GM20000 (cell line): Measurements from ENCODE around the gene MEIOB.
"Not testable (repeated sequence)": the region's sequence is repeated elsewhere in the genome, so short reads cannot be mapped to it uniquely, and the experiment has no call there.

ENCODE experiments used
- DNase-seq: peaks from one replicate; pipeline ENCODE4 v3.0.0; 2012; ENCODE audit warnings: low spot score
- TF ChIP-seq, protein P1 (sequence below): IDR thresholded peaks from 2 replicates; pipeline ENCODE4 v1.5.1; 2012; ENCODE audit warnings: mild to moderate bottlenecking, control low read depth; ENCODE audit errors: extremely low read depth, missing control alignments

MEIOB gene

DNA sequence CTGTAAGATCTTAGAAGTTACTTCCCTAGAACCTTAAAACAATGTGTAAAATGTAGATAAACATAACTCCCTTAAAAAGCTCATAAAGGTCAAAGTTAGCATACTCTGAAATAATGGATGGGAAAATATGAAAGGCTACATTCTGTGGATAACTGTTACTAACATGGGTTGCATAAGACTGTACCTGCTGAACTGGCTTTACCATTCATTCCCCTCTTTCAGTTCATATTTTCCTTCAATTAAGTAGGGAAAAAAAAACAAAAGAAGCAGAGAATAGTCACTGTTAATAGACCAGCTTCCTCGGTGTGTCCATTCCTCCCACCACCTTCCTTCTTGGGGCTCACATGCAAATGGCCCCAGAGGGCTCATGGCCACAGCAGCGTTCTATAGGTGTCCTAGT is 7.5 kb upstream of the MEIOB start:
- TF ChIP-seq, protein P1, sequence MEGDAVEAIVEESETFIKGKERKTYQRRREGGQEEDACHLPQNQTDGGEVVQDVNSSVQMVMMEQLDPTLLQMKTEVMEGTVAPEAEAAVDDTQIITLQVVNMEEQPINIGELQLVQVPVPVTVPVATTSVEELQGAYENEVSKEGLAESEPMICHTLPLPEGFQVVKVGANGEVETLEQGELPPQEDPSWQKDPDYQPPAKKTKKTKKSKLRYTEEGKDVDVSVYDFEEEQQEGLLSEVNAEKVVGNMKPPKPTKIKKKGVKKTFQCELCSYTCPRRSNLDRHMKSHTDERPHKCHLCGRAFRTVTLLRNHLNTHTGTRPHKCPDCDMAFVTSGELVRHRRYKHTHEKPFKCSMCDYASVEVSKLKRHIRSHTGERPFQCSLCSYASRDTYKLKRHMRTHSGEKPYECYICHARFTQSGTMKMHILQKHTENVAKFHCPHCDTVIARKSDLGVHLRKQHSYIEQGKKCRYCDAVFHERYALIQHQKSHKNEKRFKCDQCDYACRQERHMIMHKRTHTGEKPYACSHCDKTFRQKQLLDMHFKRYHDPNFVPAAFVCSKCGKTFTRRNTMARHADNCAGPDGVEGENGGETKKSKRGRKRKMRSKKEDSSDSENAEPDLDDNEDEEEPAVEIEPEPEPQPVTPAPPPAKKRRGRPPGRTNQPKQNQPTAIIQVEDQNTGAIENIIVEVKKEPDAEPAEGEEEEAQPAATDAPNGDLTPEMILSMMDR = no peak
- DNase-seq = no peak

DNA sequence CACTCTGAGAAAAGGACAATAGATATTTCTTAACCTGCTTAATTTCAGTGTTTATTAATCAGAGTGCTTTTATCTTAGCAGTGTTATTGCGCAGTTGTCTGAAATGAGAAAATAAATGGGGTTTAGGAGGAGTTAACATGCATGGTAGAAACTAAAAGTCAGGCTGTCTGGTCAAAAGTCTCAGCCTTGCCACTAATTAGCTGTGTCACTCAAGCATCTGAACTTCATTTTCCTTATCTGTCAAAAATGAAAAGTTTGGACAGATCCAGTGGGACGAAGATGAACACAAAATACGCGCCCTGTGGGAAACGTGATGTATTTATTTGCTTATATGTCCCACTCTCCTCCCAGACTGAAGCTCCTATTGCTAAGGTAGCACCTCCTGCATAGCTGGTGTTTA is 6.3 kb upstream of the MEIOB start:
- DNase-seq = no peak
- TF ChIP-seq, protein P1 = no peak

DNA sequence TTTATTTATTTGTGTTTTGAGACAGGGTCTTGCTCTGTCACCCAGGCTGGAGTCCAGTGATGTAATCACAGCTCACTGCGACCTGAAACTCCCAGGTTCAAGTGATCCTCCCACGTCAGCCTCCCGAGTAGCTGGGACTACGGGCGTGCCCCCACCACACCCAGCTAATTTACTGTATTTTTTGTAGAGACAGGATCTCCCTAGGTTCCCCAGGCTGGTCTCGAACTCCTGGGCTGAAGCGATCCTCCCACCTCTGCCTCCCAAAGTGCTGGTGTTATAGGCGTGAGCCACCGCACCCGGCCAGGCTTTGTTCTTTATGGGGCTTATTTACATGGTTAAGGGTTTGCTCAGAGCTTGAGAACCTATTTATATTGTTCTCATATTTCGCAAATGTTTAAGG is 5.8 kb upstream of the MEIOB start:
- DNase-seq = no peak
- TF ChIP-seq, protein P1 = no peak

DNA sequence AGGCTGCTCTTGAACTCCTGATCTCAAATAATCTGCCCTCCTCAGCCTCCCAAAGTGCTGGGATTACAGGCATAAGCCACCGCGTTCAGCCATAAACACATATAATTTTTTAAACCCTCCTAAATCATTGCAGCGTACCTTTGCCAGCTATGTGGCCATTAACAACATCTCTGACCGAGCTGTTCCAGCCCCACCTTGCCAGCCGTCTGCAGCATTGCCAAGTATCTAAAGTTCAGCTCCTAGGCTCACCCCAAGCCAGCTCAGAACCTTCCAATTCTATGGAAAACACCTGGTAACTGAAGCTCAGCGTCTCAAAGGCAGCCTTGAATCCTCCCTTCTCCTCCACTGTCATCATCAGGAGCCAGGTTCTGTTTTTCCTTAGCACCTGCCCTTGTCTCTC is 5.1 kb upstream of the MEIOB start:
- TF ChIP-seq, protein P1 = no peak
- DNase-seq = no peak

DNA sequence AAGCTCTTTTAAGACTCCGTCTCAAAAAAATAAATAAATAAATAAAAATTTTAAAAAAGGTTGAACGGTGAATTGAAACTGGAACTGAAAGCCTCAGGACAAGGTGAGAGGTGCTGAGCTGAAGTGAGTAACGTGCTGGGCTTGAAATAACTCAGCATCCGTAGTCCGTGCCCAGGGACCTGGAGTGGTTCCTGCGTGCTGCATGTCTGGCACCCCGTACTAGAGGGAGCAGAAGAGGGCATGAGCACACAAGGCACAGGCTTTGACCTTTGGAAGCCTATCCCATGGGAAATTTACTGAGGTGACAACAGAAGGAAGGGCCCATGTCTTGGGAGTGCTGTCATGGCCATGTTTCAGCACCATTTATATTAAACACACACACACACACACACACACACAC is 4.5 kb upstream of the MEIOB start:
- TF ChIP-seq, protein P1 = no peak
- DNase-seq = peak; percentile 61

DNA sequence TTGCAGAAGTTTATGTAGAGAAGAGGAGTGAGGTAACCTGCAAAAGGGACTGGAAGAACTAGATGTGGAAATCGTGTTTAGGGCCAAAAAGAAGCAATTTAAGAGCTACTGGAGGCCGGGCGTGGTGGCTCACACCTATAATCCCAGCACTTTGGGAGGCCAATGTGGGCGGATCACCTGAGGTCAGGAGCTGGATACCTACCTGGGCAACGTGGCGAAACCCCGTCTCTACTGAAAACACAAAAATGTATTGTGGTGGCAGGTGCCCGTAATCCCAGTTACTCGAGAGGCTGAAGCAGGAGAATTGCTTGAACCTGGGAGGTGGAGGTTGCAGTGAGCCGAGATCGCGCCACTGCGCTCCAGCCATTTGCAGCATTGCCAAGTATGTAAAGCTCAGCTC is 4.1 kb upstream of the MEIOB start:
- DNase-seq = not testable (repeated sequence)

DNA sequence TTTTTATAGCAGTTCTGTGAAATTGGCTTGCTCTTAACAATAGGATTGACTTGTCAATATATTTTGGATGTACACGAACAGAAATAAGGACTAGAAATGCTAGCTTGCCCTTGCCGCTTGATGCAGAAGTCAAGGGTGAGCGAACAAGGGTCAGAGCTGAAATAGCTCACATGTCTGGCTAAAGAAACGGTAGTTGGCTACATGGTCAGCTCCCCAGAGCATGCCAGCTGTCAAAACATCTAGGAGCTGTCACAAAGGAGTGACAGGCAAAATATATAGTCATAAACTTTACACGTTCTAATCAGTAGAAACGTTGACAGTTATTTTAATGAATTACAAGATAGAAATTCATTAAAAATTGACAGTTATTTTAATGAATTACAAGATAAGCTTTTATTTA is 2.9 kb upstream of the MEIOB start:
- TF ChIP-seq, protein P1 = no peak
- DNase-seq = no peak

DNA sequence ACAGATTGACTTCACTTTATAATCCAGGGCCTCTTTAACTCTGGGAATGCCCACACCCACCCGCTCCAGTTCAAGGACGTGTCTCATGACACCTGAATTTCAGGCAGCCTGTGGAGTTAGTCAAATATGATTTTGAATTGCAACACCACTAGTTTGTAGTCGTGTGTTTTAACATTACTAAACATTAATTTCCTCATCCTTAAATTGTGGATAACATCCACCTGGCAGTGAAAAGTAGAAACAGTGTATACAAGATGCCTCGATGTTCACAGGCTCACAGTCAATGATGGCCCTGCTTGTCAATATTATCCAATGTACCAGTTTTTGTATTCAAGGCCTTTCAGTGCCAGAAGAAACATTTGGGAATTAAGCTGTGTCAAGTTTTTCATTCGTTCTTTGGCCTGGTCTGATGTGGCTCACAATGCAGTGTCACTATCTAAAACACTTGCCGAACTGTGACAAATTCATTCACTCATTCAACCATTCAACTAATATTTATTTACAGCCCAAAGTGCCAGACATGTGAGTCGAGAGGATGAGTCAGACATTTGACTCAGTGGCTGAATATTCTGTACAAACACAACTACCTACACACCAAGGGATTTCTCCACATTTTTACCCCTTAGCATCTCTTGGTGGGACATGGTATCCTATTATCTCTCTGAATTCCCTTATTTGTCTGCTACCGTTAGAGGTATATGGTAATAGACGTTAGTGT is 1.4 kb downstream of the MEIOB start:
- no peak for DNase-seq
- TF ChIP-seq, protein P1 = no peak
